Naive thymus-derived CD8-positive, alpha-beta T cell (primary cell): ENCODE measurements around the gene HLF. TPM values are rescaled to one million over a fixed set of nuclear protein-coding genes. Genes with fewer than 3 reads are reported as not detected.

Source experiments
- ATAC-seq, 2 donors: fragments of 150-1000 bp; cut with Tn5 transposase in 1 of 2; sonication (Bioruptor Pico), chemical (Tn5 transposase) in 1 of 2; 1 replicate in 1 of 2; 2 replicates in 1 of 2; pipeline ENCODE4 v1.10.0; 2021; ENCODE audit warnings: mild to moderate bottlenecking in 2 of 2, moderate library complexity in 2 of 2
- POLR2A ChIA-PET: fragments of 350-600 bp; sonication (Branson Sonifier 250); formaldehyde crosslinking; loops from one replicate; lab custom pipeline; 2021; ENCODE audit warnings: antibody characterized with exemption; lab: Charles Lee
- DNase-seq, 10 donors: peaks; one replicate each; pipeline versions ENCODE4 v3.0.0 to v3.0.0-alpha.2; 2020 to 2022
- H3K27ac Mint-ChIP-seq, 10 donors: one replicate each; pipeline ENCODE4 v1.8.0; 2020 to 2022; ENCODE audit warnings: mild to moderate bottlenecking in 10 of 10, mixed read lengths in 10 of 10, moderate library complexity in 4 of 10, inconsistent platforms in 1 of 10
- H3K27me3 Mint-ChIP-seq, 5 donors: one replicate each; pipeline ENCODE4 v1.8.0; 2021 to 2022; ENCODE audit warnings: mixed read lengths in 5 of 5
- H3K36me3 Mint-ChIP-seq, 3 donors: one replicate each; pipeline ENCODE4 v1.8.0; 2020 to 2022; ENCODE audit warnings: mixed read lengths in 3 of 3, mild to moderate bottlenecking in 2 of 3, inconsistent platforms in 1 of 3
- H3K4me1 Mint-ChIP-seq, 4 donors: one replicate each; pipeline ENCODE4 v1.8.0; 2021 to 2022; ENCODE audit warnings: mixed read lengths in 4 of 4
- H3K4me3 Mint-ChIP-seq, 10 donors: one replicate each; pipeline ENCODE4 v1.8.0; 2020 to 2022; ENCODE audit warnings: mild to moderate bottlenecking in 10 of 10, mixed read lengths in 10 of 10, moderate library complexity in 6 of 10, inconsistent platforms in 1 of 10
- H3K9me3 Mint-ChIP-seq, 9 donors: one replicate each; pipeline ENCODE4 v1.8.0; 2020 to 2022; ENCODE audit warnings: mixed read lengths in 9 of 9, mild to moderate bottlenecking in 3 of 9, inconsistent platforms in 1 of 9, moderate library complexity in 1 of 9
- polyA plus RNA-seq, 3 donors: library from polyadenylated mRNA; unstranded; fragments of 300-500 nt; fragmentation: Illumina TruSeq; gene quantifications; one replicate each; pipeline ENCODE4 v1.2.3, GENCODE V29; 2021
- total RNA-seq, 8 experiments: library from RNA in 2 of 8; stranded (reverse) in 2 of 8; gene quantifications; one replicate each; pipeline ENCODE4 v1.2.3 and lab custom pipeline; 2021 to 2026

Gene HLF
- total and polyA plus RNA-seq, 5 experiments from 2014 or later: 0.03 to 0.49 (median 0.49) TPM; not detected in 2

DNA sequence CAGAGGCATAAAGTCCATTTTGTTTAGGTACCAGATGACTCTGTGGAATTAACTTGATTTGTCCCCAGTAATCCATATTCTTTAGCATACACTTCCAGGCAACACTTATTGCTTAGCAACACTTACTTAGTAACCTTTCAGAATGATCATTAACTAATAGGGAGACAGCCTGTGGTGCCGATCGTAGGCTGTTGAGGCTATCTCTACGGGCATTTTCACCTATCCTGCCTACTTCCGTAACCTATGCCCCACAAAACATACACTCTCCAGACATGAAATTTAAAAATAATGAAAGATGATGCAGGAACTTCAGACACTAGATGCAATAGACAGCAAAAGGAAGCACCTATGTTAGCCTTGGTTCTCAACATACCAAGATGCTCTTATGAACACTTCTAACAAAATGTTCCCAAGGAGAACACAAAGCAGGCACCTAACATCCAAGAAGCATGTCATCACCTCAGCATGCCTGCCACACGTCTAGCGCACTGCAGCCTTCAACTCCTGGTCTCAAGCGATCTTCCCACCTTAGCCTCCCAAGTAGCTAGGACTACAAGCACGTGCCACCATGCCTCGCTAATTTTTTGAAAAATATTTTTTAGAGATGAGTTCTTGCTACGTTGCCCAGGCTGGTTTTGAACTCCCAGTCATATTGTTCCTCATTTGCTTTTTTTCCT, 34.5 kb downstream of the HLF start:
- no peak for ATAC-seq
- Mint-ChIP-seq H3K36me3 (no peaks in the 10 kb centered on the region), H3K27me3 (peaks cover 0 to 12% (median 3%) of the 10 kb centered on the region in 5 donors), H3K27ac (no peak overlapping the region), H3K4me1 (peaks cover 0 to 6% (median 0%) of the 10 kb centered on the region in 4 donors), H3K9me3 (no peaks in the 10 kb centered on the region), H3K4me3 (no peak overlapping the region)
- POLR2A ChIA-PET: no interaction called here
- DNase-seq: no peak

DNA sequence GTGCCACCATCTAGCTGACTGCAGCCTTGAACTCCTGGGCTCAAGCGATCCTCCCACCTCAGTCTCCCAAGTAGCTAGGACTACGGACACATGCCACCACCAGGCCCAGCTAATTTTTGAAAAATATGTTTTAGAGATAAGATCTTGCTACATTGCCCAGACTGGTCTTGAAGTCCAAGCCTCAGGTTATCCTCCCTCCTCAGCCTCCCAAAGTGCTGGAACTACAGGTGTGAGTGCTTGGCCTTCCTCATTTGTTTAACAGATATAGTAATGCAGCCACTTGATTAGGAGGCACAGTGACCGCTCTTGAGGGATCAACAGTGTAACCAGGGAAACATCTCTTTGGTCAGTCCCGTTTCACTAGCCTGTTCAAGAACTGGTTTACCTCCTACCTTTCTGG, 35.1 kb downstream of the HLF start:
- peaks cover 0 to 8% (median 3%) of the 10 kb centered on the region in 5 donors for H3K27me3 Mint-ChIP-seq
- no peak for ATAC-seq
- no peaks in the 10 kb centered on the region for H3K36me3 Mint-ChIP-seq
- peaks cover 0 to 3% (median 0%) of the 10 kb centered on the region in 4 donors for H3K4me1 Mint-ChIP-seq
- no peak for DNase-seq
- no peak overlapping the region for H3K4me3 Mint-ChIP-seq
- POLR2A ChIA-PET: no interaction called here
- H3K9me3 Mint-ChIP-seq: no peaks in the 10 kb centered on the region
- no peak overlapping the region for H3K27ac Mint-ChIP-seq

DNA sequence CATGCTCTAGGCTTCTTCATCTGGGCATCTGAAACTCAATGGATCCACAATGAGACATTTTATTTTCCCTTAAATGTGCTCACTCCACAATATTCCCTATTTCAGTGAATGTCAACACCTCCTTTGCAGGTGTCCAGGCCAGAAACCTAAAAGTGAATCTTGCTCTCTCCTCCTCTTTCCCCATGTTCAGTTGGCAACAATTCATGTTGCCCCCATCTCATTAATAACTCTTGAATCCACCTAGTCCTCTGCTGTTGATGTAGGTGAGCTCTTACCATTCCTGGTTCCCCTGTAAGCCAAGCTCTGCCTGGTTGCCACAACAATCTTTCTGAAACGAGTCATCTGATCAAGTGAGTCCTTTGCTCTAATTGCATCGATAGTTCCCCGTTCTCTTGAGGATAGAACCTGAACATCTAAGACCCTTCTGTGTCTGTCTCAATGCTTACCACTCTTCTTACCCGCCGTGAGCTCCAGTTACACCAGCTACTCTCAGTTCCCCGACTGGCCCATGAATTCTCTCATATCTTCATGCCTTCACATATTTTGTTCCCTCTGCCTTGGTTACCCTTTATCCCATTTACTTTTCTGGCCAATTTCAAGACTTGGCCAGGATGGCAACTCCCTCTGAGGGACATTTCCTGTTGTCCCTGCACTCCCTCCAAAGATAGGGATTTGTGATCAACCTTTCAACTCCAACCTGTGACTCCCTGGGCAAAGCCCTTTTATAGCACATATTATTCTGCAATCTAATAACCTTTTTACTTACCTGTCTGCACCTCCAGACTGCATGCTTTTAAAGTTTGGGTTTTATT, 35.9 kb downstream of the HLF start:
- no peak for DNase-seq
- H3K9me3 Mint-ChIP-seq: no peaks in the 10 kb centered on the region
- peaks cover 0 to 1% (median 0%) of the 10 kb centered on the region in 5 donors for H3K27me3 Mint-ChIP-seq
- H3K4me1 Mint-ChIP-seq: no peaks in the 10 kb centered on the region
- no peaks in the 10 kb centered on the region for H3K36me3 Mint-ChIP-seq
- no peak overlapping the region for H3K27ac Mint-ChIP-seq
- no peak for ATAC-seq
- POLR2A ChIA-PET: no interaction called here
- no peak overlapping the region for H3K4me3 Mint-ChIP-seq

DNA sequence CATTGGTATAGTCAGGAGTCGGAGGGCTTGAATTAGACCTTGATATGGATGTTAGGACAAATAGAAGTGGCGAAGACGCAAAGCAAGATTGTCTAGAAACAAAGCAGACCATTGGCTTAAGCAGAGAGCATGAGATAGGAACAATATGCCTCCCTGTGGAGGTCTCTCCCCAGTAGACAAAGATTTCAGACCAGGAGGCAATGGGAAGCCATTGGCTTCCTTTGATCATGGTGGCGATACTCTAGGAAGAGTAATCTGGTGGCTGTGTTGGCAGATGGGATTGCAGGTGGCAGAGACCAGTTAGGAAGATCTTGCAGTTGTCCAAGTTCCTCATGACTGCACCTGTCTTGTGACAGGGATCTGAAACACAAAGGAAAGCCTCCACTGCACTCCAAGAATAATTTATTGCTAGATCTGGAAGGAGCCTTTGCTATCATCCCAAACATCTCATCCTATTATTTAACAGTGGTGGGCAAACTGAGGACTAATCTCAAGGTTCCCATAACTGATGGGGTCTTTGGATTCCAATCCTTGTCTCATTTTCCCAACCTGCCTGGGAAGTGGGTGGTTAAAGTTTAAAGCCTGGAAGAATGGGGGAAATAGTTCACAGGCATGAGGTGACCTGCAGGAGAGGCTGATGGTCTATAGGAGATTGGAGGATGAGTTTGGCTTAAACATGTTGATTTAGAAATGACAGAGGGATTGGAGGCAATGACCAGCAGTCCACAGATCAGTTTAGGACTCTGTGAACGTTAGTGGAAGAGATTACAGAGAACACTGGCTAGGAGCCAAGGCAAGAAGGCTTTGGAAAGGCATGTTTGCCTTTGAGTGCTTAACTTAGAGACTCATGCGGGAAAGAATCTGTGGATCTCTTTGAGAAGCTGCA, 37.0 kb downstream of the HLF start:
- no peaks in the 10 kb centered on the region for H3K9me3 Mint-ChIP-seq
- H3K27ac Mint-ChIP-seq: no peak overlapping the region
- no peaks in the 10 kb centered on the region for H3K4me1 Mint-ChIP-seq
- POLR2A ChIA-PET: no interaction called here
- H3K27me3 Mint-ChIP-seq: peaks cover 0 to 5% (median 1%) of the 10 kb centered on the region in 5 donors
- H3K4me3 Mint-ChIP-seq: no peak overlapping the region
- DNase-seq: no peak
- no peaks in the 10 kb centered on the region for H3K36me3 Mint-ChIP-seq
- no peak for ATAC-seq

DNA sequence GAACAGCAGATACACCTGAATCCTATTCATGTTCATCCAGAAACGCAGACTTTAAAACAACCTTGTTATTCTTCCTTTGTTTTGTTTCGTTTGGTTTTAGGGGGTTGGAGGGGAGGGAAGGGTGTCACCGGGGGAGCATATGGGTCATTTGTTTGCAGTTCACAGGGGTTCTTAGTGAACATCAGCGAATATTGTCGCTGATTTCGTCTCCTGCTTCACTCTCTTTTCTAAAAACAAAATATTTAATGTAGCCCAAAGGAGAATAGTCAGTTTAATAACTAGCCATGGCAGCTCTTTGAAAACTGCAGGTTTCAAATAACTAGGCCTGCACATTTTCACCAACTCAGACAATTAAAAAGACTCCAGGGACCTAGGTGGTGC, 37.6 kb downstream of the HLF start:
- Mint-ChIP-seq H3K27ac (no peak overlapping the region), H3K4me3 (no peak overlapping the region), H3K4me1 (no peaks in the 10 kb centered on the region), H3K9me3 (no peaks in the 10 kb centered on the region), H3K27me3 (peaks cover 1 to 7% (median 3%) of the 10 kb centered on the region in 5 donors), H3K36me3 (no peaks in the 10 kb centered on the region)
- no peak for ATAC-seq
- DNase-seq: no peak
- POLR2A ChIA-PET: no interaction called here

DNA sequence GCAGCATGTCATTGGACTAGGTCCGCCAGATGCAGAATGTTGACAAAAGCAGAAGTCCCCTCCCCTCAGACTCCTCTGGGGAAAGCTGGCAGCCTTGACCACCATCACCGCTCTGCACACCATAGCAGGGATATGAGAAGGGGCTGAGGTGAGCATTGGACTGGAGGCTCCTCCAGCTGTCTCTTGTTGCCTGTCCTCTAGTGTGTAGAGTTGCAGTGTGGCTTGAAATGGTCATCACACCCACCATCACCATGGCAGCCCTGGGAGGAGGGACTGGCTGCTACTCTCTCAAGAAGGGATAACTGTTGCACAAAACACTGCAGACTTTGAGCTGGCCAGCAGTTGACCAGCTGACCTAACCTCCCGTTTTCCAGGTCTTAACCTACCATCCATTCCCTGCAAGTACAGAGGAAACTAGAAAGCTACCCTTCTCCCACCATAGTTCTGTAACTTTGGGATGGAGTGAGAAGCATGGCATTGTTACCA, 38.3 kb downstream of the HLF start:
- POLR2A ChIA-PET: no interaction called here
- Mint-ChIP-seq H3K27ac (no peak overlapping the region), H3K4me1 (no peaks in the 10 kb centered on the region), H3K4me3 (no peak overlapping the region), H3K36me3 (no peaks in the 10 kb centered on the region), H3K27me3 (peaks cover 6 to 11% (median 8%) of the 10 kb centered on the region in 5 donors), H3K9me3 (no peaks in the 10 kb centered on the region)
- no peak for DNase-seq
- no peak for ATAC-seq

DNA sequence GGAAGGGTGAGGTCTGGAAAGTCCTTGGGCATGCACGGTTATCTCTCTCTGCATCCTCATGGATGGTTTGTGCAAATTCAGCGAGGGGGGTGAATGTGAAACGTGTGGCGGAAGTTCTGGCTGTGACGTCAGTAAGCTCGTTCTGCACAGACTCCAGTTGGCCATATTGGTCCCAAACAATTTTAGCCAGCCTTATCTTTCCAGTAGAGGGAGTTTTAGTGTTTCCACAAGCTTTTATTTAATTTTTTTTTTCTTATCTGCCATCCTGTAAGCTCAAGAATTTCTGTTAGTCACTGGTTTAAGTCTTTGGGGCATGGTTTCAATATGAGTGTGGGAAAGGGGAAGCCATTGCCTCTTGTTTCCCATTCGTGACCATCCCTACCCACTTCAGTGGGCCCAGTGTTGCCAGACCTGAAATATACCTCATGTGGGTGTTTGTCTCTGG, 39.0 kb downstream of the HLF start:
- H3K9me3 Mint-ChIP-seq: no peaks in the 10 kb centered on the region
- ATAC-seq (no peak), DNase-seq (no peak)
- no peak overlapping the region for H3K4me3 Mint-ChIP-seq
- H3K36me3 Mint-ChIP-seq: no peaks in the 10 kb centered on the region
- POLR2A ChIA-PET: no interaction called here
- peaks cover 6 to 14% (median 9%) of the 10 kb centered on the region in 5 donors for H3K27me3 Mint-ChIP-seq
- peak overlapping the region in 1 of 10 donors; percentile 60 for H3K27ac Mint-ChIP-seq
- H3K4me1 Mint-ChIP-seq: no peaks in the 10 kb centered on the region

DNA sequence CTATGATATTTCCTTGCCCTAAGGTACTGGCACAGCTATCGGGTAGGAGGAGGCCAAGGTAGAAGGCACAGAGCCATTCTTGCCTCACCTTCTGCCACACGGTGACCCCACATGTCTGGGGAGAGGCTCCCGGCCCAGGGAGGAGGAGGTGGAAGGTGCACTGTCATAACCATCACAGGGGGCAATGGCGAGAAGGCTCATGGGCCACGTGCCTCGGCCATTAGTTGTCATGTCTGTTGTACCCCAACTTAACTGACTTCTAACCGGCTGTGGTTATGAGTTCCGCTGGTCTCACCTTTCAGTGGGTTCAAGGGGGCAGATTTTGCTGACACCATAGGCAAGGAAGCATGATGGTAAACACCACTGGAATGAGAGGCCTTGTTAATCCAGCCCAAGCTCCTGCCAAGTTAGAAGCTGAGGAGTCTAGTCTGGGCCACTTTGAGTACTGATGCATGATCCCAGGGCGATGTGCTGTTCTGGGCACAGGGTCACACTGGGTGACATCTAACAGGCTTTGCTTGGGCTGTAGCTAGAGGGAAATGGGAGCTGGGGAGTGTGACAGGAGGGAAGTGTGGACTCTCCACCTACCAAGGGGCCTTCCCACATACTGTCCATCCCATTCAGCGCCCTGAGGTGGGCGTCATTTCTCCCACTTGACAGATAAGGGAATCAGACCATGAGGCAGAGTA, 39.6 kb downstream of the HLF start:
- Mint-ChIP-seq H3K27me3 (peaks cover 7 to 14% (median 9%) of the 10 kb centered on the region in 5 donors), H3K27ac (no peak overlapping the region), H3K4me1 (no peaks in the 10 kb centered on the region), H3K36me3 (no peaks in the 10 kb centered on the region), H3K9me3 (no peaks in the 10 kb centered on the region), H3K4me3 (no peak overlapping the region)
- ATAC-seq (no peak), DNase-seq (no peak)
- POLR2A ChIA-PET: no interaction called here

DNA sequence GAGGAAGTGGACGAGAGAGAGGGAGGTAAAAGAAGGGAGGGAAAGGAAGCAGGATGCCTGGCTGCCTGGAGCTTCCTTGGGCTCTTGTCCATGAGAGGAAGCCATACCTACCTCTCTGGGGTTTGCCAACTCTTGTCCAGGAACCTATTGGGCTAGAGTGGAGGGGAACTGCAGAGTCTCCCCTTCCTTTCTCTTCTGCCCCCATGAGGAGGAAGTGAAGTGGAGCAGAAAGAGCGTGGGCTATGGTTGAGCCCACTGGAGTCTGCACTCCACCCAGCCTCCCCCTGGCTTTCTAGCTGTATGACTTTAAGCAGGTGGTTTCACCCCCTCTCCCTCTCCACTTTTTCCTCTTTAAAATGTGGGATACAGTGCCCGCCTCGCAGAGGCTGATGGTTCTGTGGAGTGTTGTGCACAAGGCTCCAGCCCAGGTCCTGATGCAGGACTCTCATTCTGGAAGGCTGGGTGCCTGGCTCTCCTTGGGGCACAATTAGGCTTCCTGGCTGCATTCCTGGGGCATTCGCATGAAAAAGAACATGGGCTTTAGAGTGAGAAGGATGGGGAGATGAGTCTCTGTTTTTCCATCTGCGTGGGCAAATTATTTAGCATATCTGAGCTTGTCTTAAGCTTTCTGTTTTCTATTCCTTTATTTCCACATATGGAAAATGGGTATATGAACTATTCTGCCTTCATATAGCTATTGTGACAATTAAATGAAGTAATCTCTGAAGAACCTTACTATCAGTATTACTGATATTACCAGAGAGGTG, 40.7 kb downstream of the HLF start:
- POLR2A ChIA-PET: no interaction called here
- H3K9me3 Mint-ChIP-seq: no peaks in the 10 kb centered on the region
- no peak for ATAC-seq
- no peaks in the 10 kb centered on the region for H3K4me1 Mint-ChIP-seq
- no peak overlapping the region for H3K4me3 Mint-ChIP-seq
- no peak for DNase-seq
- peak overlapping the region in 1 of 10 donors; percentile 12 for H3K27ac Mint-ChIP-seq
- H3K27me3 Mint-ChIP-seq: peaks cover 7 to 14% (median 9%) of the 10 kb centered on the region in 5 donors
- H3K36me3 Mint-ChIP-seq: no peaks in the 10 kb centered on the region

DNA sequence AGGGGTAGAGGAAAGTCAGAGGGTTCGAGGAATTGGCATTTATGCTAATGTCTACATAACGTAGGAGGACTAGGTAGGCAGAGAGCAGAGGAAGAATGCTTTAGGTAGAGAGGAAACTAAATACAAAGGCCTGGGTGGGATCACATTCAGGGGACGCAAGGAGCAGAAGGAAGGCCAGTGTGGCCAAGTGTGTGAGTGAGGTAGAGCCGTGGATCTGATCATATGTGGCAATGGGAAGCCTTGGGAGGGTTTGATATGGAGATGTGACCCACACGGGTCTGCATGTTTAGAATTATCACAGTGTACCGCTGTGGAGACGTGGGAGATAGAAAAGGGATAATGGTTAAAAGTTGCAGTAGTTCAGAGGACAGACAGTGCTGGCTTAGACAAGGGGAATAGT, 43.1 kb downstream of the HLF start:
- Mint-ChIP-seq H3K27me3 (peaks cover 7 to 14% (median 9%) of the 10 kb centered on the region in 5 donors), H3K36me3 (no peaks in the 10 kb centered on the region), H3K4me1 (no peaks in the 10 kb centered on the region), H3K9me3 (no peaks in the 10 kb centered on the region), H3K27ac (peak overlapping the region in 1 of 10 donors; percentile 68), H3K4me3 (no peak overlapping the region)
- ATAC-seq (no peak), DNase-seq (no peak)
- POLR2A ChIA-PET: no interaction called here

DNA sequence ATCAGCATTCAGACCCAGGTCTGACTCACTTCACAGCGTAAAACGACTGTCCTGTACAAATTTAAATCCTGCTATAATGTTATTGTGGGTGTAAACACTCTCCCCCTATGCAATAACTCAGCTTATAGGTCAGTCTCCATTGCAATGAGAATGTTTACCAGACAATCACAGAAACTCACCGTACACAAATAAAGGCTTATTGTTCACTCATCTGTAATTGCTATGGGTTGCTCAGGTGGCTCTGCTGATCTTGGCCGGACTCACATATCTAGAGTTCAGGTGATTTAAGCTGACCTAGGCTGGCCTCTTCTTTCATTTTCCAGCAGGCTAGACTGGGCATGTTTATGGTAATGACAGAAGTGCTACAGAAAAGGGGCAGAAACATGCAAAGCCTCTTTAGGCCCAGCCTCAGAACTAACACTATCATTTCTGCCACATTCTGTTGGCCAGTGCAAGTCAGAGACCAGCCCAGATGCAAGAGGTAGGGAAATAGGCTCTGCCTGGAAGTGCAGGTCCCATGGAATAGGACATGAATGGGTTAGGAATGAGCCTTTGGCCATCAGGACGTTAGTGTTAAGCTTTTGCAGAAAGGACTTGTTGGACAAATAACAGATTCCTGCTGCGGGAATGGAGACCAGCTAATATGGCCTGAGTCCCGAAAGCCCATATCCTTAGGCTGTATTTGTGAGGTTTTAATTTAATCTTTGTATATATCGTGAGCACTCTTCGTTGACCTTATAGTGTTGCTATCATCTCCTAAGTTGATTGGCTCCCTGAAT, 44.0 kb downstream of the HLF start:
- Mint-ChIP-seq H3K4me3 (no peak overlapping the region), H3K27ac (no peak overlapping the region), H3K27me3 (peaks cover 9 to 14% (median 11%) of the 10 kb centered on the region in 5 donors), H3K36me3 (no peaks in the 10 kb centered on the region), H3K9me3 (no peaks in the 10 kb centered on the region), H3K4me1 (no peaks in the 10 kb centered on the region)
- DNase-seq (no peak), ATAC-seq (no peak)
- POLR2A ChIA-PET: no interaction called here
